Adrenal gland (tissue), 5 donors: Measurements from ENCODE around the gene RCC2.

Experiments
- CTCF ChIP-seq, 6 experiments: fragments of 450-650 bp in 4 of 6; fragments of 200-600 bp in 2 of 6; sonication (generic) in 1 of 6; IDR thresholded peaks; 1 replicate in 5 of 6; 2 replicates in 1 of 6; pipeline versions ENCODE4 v1.5.1 to v1.8.0; 2016 to 2021; ENCODE audit warnings: antibody characterized with exemption in 6 of 6, mild to moderate bottlenecking in 2 of 6, moderate library complexity in 1 of 6
- POLR2A ChIP-seq, 2 donors: fragments of 450-650 bp; IDR thresholded peaks; one replicate each; pipeline ENCODE4 v1.6.1; 2017; ENCODE audit warnings: antibody characterized with exemption in 2 of 2, mild to moderate bottlenecking in 2 of 2, moderate library complexity in 1 of 2
- donor health status: DM: no; HTN: no; CAD: no.

- TF ChIP-seq POLR2A (IDR thresholded peaks at IDR 0.05) (no peak), CTCF (IDR thresholded peaks at IDR 0.05) (no peak)
These were observed 76.1 kb downstream of the RCC2 start for GRCh38 chr1:17363351-17363750.
